ENCODE results near the gene TCF12. TPM values are rescaled to one million over a fixed set of nuclear protein-coding genes. Genes with fewer than 3 reads are reported as not detected.

TCF12 gene
- total RNA-seq, 1 donor from 2014 or later, result 33.2 TPM

DNA sequence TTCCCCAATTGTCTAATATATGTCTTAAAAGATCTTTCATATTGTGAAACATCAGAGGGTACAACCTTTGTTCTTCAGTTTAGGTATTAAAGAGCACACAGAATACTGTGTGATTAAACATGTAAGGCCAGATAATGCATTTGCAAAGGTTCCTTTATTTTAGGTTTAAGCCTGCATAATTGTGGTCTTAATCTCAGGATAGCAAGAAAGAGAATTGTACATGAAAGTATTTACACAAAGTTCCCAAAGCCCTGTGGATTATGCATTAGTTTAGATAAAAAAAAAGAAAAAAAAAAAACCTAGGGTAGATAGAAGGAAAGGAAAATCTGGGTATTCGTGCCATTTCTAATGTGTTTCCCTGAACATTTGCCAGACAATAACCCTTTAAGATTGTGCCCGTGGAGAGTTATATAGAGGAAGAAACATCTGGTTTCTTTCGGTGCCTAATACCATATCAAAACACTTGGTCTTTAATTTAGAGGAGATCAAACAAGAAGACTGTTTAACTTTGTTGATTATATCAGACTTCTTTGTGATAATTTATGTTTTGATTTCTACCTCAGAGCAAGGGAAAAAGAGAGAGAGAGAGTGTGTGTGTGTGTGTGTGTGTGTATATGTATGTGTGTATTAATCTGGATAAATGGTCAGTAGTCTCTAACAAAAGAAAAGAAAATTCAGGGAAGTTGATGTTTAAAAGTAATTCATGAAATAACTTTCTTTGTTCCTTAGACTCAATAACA is 318.3 kb downstream of the TCF12 start:
- FAIRE-seq, result no peak
- DNase-seq (ENCODE audit: low read depth), result no peak
- Histone ChIP-seq H3K36me3 (ENCODE audit: control insufficient read depth, insufficient read depth, low read length) (peaks cover 4% of the 10 kb centered on the region), H3K4me3 (ENCODE audit: low read depth, low read length) (no peak overlapping the region), H3K27me3 (ENCODE audit: control insufficient read depth, insufficient read depth, low read length) (no peaks in the 10 kb centered on the region)
- TF ChIP-seq, protein P1, sequence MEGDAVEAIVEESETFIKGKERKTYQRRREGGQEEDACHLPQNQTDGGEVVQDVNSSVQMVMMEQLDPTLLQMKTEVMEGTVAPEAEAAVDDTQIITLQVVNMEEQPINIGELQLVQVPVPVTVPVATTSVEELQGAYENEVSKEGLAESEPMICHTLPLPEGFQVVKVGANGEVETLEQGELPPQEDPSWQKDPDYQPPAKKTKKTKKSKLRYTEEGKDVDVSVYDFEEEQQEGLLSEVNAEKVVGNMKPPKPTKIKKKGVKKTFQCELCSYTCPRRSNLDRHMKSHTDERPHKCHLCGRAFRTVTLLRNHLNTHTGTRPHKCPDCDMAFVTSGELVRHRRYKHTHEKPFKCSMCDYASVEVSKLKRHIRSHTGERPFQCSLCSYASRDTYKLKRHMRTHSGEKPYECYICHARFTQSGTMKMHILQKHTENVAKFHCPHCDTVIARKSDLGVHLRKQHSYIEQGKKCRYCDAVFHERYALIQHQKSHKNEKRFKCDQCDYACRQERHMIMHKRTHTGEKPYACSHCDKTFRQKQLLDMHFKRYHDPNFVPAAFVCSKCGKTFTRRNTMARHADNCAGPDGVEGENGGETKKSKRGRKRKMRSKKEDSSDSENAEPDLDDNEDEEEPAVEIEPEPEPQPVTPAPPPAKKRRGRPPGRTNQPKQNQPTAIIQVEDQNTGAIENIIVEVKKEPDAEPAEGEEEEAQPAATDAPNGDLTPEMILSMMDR (IDR thresholded peaks at IDR 0.05; ENCODE audit: insufficient read depth, low read length, severe bottlenecking), result no peak

DNA sequence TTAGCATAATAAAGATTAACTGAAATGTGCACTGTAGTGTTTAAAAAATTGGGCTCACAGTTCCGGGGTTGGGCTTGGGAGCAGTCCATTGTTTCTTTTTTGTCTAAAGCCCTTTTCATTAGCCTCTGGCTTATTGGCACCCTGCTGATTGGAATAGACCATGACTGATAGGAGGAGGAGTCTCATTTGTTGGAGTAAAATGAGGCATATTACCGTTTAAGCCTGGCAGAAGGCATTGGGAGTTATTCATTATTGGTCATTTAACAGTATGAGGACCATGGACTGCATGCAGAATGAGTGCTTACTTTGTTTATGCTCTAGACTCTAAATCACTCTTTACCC is 318.8 kb downstream of the TCF12 start:
- DNase-seq (ENCODE audit: low read depth), result no peak
- Histone ChIP-seq H3K27me3 (ENCODE audit: control insufficient read depth, insufficient read depth, low read length) (no peaks in the 10 kb centered on the region), H3K36me3 (ENCODE audit: control insufficient read depth, insufficient read depth, low read length) (peaks cover 3% of the 10 kb centered on the region), H3K4me3 (ENCODE audit: low read depth, low read length) (no peak overlapping the region)
- FAIRE-seq, result peak; percentile 23
- TF ChIP-seq, protein P1 (IDR thresholded peaks at IDR 0.05; ENCODE audit: insufficient read depth, low read length, severe bottlenecking), result no peak

DNA sequence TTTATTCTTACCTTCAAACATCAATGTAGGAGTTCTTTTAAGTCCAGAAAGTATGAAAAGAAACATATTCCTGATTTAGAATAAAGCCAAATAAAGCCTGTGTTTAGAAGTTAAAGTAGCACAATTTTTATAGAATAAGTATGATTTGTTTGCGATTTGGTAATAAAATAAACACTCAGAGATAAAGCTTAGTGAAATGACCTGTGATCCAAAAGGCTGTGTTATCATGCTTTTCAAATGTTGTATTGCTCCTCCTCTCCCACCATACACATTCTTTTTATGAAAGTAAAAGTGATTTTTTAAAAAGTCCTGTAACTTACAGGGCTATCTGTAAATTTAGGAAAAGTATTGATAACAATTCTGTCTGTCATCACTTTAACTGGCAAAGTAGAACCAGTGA is 319.2 kb downstream of the TCF12 start:
- FAIRE-seq, result no peak
- H3K27me3 ChIP-seq (ENCODE audit: control insufficient read depth, insufficient read depth, low read length), result no peaks in the 10 kb centered on the region
- peaks cover 2% of the 10 kb centered on the region for H3K36me3 ChIP-seq (ENCODE audit: control insufficient read depth, insufficient read depth, low read length)
- H3K4me3 ChIP-seq (ENCODE audit: low read depth, low read length), result no peak overlapping the region
- TF ChIP-seq, protein P1 (IDR thresholded peaks at IDR 0.05; ENCODE audit: insufficient read depth, low read length, severe bottlenecking), result no peak
- no peak for DNase-seq (ENCODE audit: low read depth)

DNA sequence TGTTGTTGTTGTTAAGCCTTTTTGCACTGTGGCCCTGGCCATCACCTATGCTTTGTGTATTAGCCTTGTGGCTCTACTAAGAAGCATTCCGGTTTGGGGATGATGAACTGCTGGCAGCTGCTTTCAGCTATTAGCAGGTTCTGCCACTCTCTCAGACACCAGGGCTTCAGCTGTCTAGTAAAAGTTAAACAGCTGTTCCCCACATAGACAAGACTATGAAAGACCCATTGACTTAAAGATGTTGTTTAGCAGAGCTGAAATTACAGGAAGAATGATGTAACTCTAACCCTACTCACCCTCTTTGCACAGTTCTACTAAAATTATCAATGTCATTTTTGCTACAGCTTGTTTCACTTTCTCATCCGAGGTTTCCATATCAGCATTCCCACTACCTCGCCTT is 326.7 kb downstream of the TCF12 start:
- FAIRE-seq (no peak), DNase-seq (ENCODE audit: low read depth) (no peak)
- TF ChIP-seq, protein P1 (IDR thresholded peaks at IDR 0.05; ENCODE audit: insufficient read depth, low read length, severe bottlenecking), result no peak
- Histone ChIP-seq H3K27me3 (ENCODE audit: control insufficient read depth, insufficient read depth, low read length) (no peaks in the 10 kb centered on the region), H3K36me3 (ENCODE audit: control insufficient read depth, insufficient read depth, low read length) (no peaks in the 10 kb centered on the region), H3K4me3 (ENCODE audit: low read depth, low read length) (no peak overlapping the region)

DNA sequence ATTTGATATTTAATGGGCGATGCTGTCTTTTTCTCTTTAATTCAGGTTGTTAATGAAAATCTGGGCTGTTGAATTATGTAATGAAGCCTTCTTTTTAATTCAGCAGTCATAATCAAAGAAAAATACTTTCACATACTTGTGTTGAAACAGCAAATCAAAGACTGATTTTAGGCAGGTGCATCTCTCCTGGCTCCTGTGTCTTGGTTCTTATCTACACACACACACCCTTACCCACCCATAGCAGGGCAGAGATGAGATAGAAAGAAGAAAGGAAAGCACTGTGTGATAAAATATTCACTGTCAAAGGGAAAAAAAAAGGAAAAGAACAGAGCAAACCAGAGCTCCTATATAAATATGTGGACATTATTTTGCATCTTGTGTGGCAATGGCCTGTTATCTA is 327.3 kb downstream of the TCF12 start:
- TF ChIP-seq, protein P1 (IDR thresholded peaks at IDR 0.05; ENCODE audit: insufficient read depth, low read length, severe bottlenecking), result no peak
- FAIRE-seq, result no peak
- DNase-seq (ENCODE audit: low read depth), result no peak
- Histone ChIP-seq H3K27me3 (ENCODE audit: control insufficient read depth, insufficient read depth, low read length) (no peaks in the 10 kb centered on the region), H3K4me3 (ENCODE audit: low read depth, low read length) (no peak overlapping the region), H3K36me3 (ENCODE audit: control insufficient read depth, insufficient read depth, low read length) (no peaks in the 10 kb centered on the region)

DNA sequence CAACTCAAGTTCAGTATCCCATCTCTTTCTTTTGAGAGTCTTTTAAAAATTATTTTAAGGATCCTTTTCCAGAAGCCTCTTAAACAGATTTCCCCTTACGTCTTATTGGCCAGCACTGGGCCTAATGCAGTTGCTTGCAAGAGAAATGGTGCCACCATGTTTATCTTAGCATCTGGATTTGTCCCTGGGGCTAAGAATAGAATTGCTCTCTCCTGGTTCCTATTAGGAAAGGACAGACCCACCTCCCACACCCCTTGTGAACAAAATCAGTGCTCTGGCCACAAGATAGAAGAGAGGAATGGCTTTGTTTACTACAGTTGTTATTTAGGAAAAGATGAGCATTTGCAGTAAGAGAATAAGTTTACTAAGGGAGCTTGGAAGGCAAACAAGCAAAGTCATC is 329.6 kb downstream of the TCF12 start:
- DNase-seq (ENCODE audit: low read depth), result no peak
- TF ChIP-seq, protein P1 (IDR thresholded peaks at IDR 0.05; ENCODE audit: insufficient read depth, low read length, severe bottlenecking), result no peak
- H3K36me3 ChIP-seq (ENCODE audit: control insufficient read depth, insufficient read depth, low read length), result no peaks in the 10 kb centered on the region
- H3K4me3 ChIP-seq (ENCODE audit: low read depth, low read length), result no peak overlapping the region
- FAIRE-seq, result no peak
- no peaks in the 10 kb centered on the region for H3K27me3 ChIP-seq (ENCODE audit: control insufficient read depth, insufficient read depth, low read length)

Data from bronchial epithelial cell (primary cell).